Fibroblast of mammary gland (primary cell): Measurements from ENCODE around the gene DACT1.

ENCODE experiments used
- DNase-seq: peaks from one replicate; pipeline ENCODE4 v3.0.0-alpha.2; 2010; ENCODE audit warnings: low read depth
- H3K4me3 ChIP-seq: 2 replicates; pipeline ENCODE4 v1.5.1; 2011; ENCODE audit warnings: low read depth, mild to moderate bottlenecking, low read length, moderate library complexity; ENCODE audit not compliant: control insufficient read depth
- TF ChIP-seq, protein P1 (sequence below): conservative IDR thresholded peaks from 2 replicates; pipeline ENCODE4 v1.5.1; 2011; ENCODE audit warnings: low read depth, low read length, inconsistent platforms; ENCODE audit not compliant: control insufficient read depth, insufficient read depth

Gene DACT1

DNA sequence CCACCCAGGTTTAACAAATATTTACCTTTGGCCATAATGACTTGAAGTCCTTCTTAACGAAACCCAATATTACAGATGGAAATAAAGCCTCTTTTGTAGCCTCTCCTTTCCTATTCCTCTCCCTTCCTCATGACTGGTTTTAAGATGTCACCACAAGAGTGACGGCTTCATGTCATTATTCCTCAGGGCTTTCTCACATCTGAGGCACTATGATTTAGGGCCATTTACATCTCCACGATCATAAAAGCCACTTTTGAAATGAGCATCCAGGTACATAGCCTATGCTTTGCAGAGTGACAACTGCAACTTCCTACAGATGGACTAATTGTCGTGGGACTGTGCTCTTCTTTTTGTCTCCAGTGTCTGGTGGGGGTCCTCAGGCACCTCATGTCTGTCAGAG is 32.3 kb upstream of the DACT1 start:
- TF ChIP-seq, protein P1, sequence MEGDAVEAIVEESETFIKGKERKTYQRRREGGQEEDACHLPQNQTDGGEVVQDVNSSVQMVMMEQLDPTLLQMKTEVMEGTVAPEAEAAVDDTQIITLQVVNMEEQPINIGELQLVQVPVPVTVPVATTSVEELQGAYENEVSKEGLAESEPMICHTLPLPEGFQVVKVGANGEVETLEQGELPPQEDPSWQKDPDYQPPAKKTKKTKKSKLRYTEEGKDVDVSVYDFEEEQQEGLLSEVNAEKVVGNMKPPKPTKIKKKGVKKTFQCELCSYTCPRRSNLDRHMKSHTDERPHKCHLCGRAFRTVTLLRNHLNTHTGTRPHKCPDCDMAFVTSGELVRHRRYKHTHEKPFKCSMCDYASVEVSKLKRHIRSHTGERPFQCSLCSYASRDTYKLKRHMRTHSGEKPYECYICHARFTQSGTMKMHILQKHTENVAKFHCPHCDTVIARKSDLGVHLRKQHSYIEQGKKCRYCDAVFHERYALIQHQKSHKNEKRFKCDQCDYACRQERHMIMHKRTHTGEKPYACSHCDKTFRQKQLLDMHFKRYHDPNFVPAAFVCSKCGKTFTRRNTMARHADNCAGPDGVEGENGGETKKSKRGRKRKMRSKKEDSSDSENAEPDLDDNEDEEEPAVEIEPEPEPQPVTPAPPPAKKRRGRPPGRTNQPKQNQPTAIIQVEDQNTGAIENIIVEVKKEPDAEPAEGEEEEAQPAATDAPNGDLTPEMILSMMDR: no peak
- no peak overlapping the region for H3K4me3 ChIP-seq
- no peak for DNase-seq

DNA sequence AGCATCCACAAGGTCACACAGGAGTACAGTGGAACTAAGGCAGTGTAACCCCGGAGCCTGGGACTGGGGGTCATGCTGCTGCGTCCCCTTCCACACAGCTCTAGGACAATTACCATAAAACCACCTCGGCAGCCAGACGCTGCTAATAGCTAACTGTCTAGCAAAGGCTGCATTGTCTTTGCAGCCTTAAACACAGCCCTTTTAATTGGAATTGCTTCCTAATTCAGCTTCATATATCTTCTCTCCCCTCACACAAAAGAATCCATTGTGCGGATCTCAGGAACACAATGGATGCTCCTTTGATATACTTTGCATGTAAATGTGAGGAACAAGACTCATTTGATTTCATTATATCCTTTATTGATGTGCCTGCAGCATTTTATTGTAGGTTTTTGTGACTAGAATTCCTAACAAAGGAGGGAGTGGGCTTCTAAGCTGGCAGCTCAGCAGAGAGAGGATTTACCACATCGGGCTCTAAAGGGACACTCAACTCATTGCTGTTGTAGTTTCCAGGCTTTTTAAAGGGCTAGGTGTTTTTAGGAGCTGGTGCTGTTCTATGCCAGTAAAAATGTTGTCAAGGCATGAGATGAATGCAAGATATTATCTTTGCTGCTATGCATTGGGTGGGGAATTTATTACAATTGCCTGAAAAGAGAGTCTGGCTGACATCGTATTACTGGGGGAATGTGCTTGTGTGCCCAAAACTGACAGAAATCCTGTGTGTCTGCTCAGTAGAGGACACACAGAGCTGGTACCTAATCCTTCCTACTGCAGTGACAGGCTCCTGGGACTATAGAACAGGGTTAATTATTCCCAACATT is 30.4 kb upstream of the DACT1 start:
- no peak overlapping the region for H3K4me3 ChIP-seq
- TF ChIP-seq, protein P1: no peak
- DNase-seq: no peak

DNA sequence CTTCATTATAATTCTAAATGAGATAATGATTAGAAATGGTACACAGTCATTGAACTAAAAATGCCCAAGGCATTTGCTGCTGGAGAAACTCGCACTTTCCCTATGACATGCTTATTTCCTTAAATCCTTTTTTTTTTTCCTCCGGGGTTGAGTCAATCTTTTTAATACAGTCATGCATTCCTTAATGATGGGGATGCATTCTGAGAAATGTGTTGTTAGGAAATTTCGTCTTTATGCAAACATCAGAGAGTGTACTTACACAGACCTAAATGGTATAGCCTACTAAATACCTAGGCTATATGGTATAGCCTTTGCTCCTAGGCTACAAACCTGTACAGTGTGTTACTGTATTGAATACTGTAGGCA is 29.8 kb upstream of the DACT1 start:
- H3K4me3 ChIP-seq: no peak overlapping the region
- TF ChIP-seq, protein P1: no peak
- peak; percentile 65 for DNase-seq

DNA sequence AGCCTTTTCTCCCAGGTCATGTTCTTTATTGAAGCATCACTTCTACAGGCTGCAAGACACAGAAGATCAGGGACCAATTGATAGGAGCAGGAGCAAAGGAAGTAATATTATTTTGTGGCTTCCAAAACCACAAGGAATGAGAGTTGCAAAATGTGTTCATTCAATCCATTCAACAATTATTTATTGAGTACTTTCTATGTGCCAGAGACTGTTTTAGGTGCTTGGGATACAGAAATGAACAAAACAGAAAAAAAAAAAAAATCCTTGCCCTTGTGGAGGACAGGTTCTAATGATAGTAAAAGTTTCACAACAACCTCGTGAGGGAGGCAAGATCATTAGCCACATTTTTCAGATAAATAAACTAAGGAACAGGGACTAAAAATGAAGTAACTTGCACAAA is 20.1 kb upstream of the DACT1 start:
- DNase-seq: peak; percentile 38
- TF ChIP-seq, protein P1: no peak
- H3K4me3 ChIP-seq: no peak overlapping the region

DNA sequence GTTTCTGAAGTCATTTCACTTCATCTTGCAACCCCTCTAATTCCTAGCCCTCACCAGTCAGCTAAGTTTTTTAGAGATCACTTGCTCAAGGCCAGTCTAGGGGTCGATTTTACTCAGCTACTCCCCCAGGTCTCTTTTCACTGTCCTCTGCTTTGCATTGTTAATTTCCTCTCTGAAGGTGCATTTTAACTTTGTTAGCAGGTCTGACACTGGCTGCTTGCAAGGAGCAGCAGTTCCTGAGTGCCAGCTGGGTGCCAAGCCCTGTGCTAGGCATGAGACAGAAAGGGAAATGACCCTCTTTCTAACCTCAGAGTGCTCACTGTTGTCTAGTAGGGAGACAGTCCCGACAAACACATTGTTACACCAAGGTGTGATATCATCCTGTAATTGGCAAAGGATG is 17.8 kb upstream of the DACT1 start:
- no peak overlapping the region for H3K4me3 ChIP-seq
- TF ChIP-seq, protein P1: no peak
- no peak for DNase-seq

DNA sequence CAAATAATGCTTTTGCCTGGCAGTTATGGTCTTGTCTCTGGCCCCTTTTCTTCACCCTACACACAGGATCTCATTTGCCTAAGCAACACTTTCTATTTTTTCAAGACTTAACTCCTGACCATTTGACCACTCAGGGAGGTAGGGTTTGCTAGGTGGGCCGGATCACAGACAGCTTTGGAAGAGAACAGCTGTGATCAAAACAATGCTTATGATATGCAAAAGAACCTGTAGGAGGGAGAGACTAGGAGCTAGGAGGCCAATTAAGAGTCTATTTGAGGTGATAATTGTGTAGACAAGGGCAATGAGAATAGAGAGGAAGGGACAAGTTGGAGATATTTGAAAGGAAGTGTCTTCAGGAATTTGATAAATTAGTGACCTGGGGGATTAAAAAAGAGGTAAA is 12.3 kb upstream of the DACT1 start:
- no peak overlapping the region for H3K4me3 ChIP-seq
- TF ChIP-seq, protein P1: no peak
- DNase-seq: no peak
